Stimulated activated CD8-positive, alpha-beta memory T cell treated with anti-CD3 and anti-CD28 coated beads, Interleukin-15, amount 100 ng/mL, for 1 hour (primary cell): Measurements from ENCODE around the gene RYR3.
"Not testable (repeated sequence)": the region's sequence is repeated elsewhere in the genome, so short reads cannot be mapped to it uniquely, and the experiment has no call there.

ENCODE experiments used
- DNase-seq: peaks from one replicate; pipeline ENCODE4 v3.0.0-alpha.2; 2020; ENCODE audit warnings: low read depth

RYR3 gene

DNA sequence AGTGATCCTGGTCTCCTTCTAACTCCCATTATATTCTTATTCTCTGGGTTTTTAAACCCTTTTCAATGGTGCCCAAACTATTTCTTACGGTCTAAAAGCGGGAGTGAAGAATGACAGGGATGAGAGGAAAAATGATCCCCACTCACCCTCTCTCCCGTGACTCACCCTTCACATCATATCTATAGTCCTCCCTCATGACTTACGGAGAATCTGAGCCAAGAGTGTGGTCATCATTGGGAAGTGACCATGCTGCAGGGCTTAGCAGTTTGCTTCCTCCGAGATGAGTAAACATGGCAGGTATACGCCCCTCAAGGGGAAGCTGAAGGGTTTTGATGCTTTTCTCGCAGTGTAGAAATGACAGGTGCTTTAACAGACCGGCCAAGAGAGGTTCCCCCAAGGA lies 274.0 kb downstream of the RYR3 start:
- no peak for DNase-seq

DNA sequence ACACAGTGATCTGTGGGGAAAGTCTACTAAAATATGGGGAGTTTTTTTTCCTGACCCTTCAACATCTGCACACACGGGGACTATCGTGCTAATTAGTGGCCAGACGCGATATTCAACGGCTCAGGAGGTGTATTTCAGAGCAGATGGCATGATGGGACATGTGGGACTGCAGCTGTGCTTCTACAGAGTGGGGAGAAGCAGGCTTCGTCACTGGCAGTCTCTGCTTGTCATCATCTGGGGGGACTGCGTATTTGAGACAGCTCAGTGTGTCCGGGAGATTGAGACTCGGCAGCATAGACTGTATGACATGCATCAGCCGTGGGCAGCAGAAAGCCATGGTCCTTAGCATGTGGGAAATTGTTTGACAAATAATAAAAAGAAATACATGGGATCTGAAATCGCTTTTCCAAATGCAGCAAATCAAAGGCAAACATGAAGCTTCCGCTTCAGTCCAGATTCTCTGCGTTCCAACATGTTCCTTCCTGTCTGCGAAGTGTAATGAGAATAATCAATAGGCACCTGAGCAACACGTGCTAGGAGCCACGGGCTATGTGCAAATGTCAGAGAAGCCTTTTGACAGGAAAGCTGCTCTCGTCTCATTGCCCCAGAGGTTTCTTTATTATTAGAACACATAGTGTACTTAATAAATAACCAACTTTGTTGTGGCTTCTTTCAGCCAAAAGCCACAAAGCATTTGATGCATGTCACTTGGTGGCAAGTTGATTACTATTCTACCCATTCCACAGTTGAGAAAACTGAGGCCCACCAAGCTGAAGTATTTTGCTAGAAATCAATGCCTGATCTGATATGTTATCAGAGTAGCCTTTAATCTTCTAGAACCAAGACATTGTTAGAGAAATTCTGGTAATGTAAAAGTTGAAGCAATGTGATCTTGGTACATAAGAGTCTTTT lies 276.3 kb downstream of the RYR3 start:
- DNase-seq, result no peak

DNA sequence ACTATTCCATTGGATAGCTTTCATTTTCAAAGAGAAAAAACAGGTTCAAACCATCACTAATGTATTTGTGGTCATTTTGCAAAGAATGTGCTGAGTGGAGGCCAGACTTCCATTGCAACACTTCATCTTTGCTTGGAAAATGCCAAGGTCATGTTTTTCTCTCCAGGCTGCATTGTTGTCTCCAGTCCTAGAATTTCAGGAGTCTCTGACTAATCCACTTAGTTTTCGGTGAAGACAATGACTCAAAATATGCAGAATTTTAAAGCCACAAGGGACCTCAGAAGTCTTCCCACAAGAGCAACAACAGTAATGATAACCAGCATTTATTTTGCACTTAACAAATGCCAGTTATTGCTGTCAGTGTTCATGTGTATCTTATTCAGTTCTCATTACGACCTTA lies 277.0 kb downstream of the RYR3 start:
- no peak for DNase-seq

DNA sequence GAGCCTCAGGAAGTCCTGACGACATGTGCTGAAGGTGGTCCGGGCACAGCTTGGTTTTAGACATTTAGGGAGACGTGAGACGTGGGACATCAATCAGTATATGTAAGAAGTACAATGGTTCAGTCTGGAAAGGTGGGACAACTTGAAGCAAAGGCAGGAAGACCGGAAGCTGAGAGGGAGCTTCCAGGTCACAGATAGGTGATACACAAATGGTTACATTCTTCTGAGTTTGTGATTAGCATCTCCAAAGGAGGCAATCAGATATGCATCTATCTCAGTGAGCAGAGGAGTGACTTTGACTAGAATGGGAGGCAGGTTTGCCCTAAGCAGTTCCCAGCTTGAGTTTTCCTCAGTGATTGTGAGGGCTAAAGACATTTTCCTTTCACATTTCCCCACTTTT lies 282.1 kb downstream of the RYR3 start:
- DNase-seq, result no peak

DNA sequence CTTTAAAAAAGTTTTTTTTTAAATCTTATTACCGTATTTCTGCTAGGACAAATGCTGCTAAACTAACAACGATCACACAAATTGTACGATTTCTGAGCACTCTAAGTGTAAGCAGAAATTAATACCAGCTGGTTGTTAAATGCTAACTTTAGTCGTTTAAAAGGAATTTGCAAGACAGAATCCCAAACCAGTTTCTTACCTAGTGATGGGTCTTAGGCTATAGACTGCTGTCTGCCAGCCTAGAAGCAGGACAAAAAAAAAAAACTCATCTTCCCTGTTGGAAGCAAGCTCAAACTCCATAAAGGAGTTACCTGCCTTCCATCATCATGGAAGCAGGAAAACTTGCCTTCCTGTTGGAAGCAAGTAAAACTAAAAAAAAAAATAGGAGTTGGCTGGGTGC lies 287.6 kb downstream of the RYR3 start:
- DNase-seq, result not testable (repeated sequence)

DNA sequence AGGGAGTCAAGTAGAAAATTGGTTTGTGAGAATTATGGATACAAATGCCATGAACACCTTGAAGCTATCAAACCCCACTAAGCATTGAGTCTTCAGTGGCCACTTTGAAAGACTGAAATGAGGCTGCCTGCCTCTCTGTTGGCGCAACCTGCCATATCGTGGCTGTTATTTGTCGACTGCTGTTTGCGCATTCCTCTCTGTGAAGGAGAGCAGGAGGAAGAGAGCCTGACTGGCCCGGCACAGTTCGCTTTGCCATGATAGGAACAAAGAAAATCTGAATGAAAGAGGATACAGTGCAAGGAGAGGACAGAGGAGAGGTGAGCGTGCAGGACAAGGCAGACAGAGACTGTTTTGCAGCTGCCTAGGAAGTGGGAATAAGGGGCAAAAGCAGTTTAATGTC lies 289.4 kb downstream of the RYR3 start:
- DNase-seq, result no peak

DNA sequence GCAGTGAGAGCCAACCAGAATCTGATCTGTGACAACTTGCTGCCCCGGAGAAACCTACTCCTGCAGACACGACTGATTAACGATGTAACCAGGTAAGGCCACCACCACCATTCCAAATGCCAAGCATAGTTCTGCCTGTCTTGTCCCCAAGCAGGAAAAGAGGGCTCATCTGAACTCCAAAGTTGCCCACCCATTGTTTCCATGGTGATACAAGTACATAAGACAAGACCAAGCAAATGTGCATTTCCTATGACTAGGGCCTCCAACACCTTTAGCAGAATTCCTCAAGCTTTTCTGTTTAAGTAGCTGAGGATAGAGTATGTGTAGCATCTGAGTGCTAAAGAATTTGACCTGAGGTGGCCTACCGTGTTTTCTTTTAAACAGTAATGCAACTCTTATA lies 290.7 kb downstream of the RYR3 start:
- no peak for DNase-seq

DNA sequence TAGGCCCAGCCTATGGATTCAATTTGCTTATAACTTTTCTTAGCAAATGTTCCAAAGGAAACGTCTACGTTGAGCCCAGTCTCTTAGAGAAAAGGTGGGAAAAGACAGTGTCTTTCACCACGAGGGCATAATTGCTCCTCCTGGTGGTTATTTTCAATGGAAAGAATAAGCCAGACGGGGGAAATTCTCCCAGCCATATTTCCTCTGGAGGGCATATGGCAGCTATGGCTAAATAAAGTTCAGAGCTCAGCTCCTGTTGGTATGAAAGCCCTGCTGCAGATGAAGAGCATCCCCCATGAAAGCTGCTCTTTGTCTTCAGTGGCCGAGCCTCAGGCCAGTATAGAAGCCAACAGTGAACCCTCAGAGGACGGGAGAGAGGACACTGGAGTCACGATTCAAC lies 297.9 kb downstream of the RYR3 start:
- no peak for DNase-seq

DNA sequence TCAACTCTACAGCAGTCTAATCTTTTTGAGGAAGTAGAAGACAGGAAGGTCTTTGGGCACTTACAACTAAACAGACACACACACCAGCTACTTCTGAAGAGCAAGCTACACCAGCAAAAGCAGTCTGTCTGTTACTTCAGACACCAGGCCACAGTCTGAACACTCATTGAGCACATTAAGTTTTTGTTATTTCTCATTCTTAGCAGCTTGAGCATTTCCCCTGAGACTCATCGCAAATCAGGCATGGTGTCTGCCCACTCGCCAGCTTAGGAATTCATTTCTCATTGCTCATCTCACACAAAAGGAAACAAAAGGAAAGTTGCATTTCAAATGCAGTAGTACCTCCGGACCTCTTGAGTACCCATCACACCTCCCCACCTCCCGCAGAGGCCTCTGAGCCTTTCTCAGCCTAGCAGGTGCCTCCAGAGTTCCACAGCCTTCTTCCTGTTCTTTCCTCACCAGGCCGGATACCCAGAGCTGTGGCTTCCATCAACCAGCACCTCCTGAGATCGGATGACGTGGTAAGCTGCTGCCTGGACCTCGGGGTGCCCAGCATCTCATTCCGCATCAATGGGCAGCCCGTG lies 302.0 kb downstream of the RYR3 start:
- no peak for DNase-seq

DNA sequence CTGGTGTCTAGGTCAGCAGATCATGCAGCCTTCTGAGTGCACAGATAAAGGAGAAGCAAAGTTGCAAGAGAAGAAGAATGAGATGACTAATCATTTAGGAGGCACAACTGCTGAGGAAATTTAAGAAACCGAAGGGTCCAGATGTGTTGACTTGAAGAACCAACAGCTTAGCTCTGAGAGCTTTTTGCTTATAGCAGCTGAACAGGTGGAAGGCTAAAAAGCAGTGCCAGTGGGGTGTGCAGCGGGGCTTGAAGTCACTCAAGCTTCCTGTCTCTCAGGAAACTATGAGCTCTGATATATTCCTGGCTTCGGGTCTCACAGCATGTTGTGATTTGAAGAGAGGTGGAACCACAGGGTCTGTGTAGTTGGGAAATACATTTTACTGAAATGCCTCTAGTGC lies 305.7 kb downstream of the RYR3 start:
- no peak for DNase-seq

DNA sequence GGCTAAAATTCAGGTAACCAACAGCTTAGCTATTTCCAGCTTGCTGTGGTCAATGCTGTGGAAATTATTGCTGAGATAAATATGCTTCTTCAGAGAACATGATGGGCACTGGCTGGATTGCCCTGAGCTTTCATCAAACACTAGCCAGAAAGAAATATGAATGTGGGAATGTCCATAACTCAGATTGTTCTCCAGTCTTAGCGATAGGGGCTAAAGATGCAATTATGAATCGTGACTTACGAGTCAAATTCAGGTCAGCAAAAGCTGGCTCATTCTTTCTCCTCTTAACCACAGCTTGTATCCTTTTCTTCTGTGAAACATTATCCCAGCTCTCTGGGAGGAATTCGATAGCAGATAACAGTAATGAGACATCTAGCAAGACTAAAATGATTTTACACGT lies 307.6 kb downstream of the RYR3 start:
- DNase-seq, result no peak

DNA sequence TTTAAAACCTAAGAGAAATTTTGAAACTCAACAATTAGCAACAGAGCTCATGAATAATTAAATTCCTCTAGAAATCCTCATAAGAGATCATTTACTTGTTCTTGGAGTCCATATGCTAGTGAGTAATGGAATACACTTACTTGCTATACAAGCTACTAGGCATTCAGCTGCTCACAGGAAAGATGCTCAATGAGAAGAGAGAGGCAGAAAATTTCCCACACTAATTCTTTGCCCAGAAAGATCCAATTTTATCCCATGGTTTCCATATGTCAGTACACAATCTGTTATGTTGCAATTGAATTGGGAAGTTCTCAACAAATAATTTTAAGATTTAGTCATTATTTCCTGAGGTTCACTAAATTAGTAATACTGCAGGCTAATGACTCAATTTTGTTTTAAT lies 310.4 kb downstream of the RYR3 start:
- DNase-seq, result no peak

DNA sequence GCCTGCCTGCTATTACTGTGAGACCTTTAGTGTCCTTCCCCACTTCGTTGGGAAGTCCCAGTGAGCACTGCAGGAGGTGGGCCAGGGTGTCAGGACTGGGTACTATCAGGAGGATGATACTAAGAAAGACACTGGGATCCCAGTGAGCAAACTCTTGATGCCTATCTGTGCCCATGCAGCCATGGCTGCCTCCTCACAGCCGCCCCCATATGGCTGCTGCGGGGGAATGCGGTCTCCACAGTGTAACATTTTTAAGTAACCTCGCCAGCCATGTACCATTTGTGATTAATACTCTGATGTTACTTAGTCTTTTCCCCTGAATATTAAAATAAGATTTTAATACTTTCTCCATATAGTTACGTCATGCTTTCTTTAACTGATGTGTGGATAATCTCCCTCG lies 312.2 kb downstream of the RYR3 start:
- DNase-seq, result no peak

DNA sequence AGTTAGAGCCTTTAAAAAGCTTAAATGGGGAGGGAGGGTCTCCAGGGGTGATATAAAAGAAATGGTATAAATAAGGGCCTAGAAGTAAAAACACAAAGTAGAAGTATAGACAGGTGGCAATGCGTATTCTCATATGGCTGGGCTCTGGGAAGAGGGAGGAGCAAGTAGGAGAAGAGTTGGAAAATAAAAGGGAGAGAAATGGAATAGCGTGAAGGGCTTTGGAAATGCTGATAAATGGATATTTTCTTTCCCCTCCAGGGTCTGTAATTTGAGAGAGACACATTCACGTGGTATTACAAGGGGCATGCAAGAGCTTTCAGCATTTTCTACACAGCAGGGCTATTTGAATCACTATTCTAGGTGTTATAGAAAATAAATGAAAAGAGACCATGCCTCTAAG lies 313.7 kb downstream of the RYR3 start:
- DNase-seq, result no peak

DNA sequence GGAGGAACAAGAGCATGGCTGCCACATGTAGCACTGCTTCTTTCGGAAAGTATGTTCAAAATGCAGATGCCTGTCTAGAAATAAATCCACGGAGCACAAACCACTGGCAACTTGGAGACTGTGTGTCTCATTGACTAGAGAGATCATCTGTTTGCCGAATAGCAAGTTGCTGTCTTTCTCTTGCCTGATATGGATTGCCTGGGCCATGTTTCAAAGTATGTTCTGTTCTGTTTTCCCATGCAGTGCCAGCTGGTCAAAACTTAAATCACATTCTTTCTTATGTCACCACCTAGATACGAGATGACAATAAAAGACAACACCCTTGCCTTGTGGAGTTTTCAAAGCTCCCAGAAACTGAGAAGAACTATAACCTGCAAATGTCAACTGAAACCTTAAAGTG lies 318.9 kb downstream of the RYR3 start:
- no peak for DNase-seq

DNA sequence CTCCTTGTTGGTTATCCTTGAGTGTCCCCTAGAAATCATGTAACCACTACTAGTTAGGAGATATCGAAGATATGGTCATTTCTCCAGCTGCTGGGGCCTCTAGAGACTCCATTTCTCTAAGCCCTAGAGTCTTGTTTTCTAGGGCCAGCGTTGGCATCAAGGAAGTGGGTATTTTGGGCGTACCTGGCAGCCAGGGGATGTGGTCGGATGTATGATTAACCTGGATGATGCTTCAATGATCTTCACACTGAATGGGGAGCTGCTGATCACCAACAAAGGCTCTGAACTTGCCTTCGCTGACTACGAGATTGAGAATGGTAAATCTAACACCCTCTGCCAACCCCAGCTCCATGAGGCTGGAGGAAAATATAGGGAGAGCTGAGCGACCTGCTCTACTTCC lies 325.5 kb downstream of the RYR3 start:
- no peak for DNase-seq

DNA sequence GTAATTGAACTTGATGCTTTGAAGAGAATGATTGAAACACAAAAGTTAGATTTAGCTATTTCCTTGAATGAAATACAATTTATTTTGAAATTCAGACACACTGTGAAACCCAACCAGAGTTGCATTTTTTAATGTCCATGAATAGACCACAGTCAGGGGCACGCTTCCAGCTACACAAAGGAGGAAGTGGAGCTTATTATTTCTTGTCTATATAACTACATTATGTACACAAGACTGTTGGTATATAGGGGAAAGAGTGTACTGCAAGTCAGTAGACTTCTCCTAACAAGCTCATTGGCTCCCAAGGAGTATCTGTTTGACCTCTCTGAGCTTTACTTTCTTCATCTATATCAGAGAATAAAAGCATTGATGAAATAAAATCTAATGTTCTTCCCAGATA lies 326.2 kb downstream of the RYR3 start:
- no peak for DNase-seq

DNA sequence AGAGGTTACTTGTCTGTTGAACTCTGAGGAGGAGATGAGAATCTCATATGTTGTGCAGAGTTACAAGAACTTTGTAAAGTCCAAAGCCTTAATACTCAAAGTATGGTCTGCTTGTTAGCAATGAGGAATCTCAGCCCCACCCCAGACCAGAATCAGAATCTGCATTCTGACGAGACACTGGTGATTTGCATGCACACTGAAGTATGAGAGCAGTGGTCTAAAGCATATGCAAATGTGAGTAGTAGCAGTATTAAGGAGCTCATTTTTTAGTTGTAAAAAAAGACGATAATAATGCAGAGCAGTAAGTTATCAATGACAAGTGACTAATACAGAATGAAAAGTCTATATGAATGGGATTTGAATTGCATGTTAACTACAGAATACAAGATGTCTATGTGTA lies 327.7 kb downstream of the RYR3 start:
- no peak for DNase-seq

DNA sequence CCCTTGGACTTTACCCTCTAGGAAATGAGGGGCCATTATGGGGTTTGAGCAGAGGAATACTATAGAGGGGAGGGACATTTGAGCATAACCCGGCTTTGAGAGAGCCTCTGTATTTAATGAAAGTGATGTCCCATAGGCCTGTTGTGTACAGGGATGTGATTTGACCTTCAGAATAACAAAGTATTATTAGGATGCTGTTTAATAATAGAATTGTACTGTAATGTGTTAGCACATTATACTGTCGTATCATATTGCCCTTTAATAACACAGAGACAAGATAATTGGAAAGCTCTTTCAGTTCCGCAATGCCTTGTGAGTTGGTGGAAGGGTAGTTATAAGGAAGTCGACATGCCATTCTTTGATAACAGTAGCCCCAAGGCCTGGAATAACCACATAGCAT lies 328.3 kb downstream of the RYR3 start:
- no peak for DNase-seq

DNA sequence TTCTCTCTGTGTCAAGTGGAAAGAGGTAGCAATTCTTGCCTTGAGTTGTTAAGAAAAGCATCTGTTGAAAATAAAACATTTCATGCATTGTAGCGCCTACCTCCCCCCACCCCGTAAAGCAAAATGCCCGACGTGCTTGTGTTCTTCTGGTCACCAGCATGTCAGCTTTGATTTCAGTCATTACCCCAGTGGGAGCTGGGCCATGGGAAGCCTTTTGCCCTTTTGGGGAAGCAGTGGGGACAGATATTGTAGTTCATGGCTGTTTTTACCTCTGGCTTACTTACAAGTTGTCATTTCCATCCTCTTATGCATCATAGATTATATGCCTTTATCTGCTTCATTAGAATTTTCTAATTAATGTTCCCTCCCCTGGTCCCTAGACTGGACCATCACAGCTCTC lies 328.7 kb downstream of the RYR3 start:
- no peak for DNase-seq

DNA sequence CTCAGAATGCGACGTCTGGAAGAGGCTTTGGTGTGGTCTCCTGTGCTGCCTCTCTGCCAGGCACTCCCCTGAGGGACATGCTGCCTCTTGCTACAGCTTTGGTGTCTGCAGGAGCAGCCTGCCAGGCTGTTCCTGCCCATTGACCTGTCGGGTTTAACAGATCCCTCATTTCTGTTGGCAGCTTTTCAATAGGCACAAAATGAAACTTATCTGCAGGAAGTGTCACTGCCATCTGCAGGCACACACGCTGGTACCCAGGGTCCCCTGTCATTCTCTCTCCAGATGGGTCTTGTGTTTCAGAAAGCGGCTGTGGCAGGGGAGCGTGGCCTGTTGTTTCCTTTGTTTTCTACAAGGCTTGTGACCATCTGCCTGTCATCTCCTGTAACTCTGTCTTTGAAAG lies 329.2 kb downstream of the RYR3 start:
- DNase-seq, result no peak

DNA sequence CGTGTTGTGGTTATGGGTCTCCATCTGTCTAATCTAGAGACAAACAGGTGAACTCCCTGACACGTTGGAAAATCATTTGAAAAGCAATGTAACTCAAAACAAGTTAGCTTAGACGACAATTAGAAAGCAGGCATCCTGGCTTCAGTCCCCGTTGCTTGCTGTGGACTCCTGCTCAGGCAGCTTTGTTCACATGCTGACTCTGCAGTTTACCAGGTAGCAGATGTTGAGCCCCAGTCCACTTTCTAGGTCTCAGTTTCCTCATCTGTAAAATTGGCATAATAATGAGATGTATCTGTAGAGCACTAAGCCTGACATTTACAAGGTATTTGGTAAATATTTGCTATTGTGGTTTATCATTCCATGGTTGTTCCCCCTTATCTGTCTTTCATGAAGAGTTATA lies 330.3 kb downstream of the RYR3 start:
- DNase-seq, result no peak

DNA sequence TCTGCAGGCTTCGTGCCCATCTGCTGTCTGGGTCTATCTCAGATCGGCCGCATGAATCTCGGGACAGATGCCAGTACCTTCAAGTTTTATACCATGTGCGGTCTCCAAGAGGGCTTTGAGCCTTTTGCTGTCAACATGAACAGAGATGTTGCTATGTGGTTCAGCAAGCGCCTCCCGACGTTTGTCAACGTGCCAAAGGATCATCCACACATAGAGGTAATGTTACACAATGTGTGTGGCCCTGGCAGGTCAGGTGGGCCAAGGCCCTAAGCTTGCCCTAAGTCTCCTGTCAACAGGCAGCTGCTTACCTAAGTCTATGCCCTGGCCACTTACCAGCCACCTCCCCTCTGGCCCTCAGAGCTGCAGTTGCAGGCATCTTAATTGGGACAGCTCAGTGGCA lies 333.5 kb downstream of the RYR3 start:
- no peak for DNase-seq

DNA sequence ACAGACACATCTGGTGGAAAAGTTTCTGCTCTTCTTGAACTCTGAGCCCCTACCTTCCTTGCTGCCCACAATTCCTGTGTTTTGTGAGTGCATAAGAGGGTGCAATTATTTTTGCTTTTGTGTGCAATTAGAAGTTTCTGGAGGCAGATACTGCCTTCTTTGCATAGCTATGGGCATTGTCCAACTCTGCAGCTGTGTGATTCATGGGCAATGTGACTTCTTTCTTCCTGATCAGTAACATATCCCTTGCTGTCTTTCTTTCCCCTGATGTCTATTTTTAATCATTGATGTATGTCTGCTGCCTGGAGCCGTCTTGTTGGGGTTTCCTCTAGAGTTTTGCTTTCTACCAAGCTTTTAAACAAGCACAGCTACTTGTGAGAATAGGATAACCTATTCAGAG lies 336.0 kb downstream of the RYR3 start:
- no peak for DNase-seq
